Esophagus squamous epithelium (tissue), 5 donors: ENCODE results near the gene VPREB3. TPM values are rescaled to one million over a fixed set of nuclear protein-coding genes. Genes with fewer than 3 reads are reported as not detected.

Experiments
- DNase-seq: peaks from one replicate; lab custom pipeline; 2025; lab: John Stamatoyannopoulos, UW
- H3K27ac ChIP-seq, 4 donors: fragments of 200-600 bp; sonication (generic); one replicate each; pipeline ENCODE4 v1.5.1; 2016 to 2019; ENCODE audit warnings: mild to moderate bottlenecking in 1 of 4
- H3K27me3 ChIP-seq, 4 donors: fragments of 200-600 bp; sonication (generic); 1 replicate in 3 of 4; 2 replicates in 1 of 4; pipeline versions ENCODE4 v1.5.1 to v1.6.0; 2017 to 2021; ENCODE audit warnings: antibody characterized with exemption in 1 of 4
- H3K36me3 ChIP-seq, 3 donors: fragments of 200-600 bp; sonication (generic); one replicate each; pipeline ENCODE4 v1.5.1; 2016 to 2019
- H3K4me1 ChIP-seq, 3 donors: fragments of 200-600 bp; sonication (generic); one replicate each; pipeline ENCODE4 v1.5.1; 2017 to 2019
- H3K4me3 ChIP-seq, 4 donors: fragments of 200-600 bp; sonication (generic); 1 replicate in 3 of 4; 2 replicates in 1 of 4; pipeline ENCODE4 v1.5.1; 2016 to 2019; ENCODE audit warnings: mild to moderate bottlenecking in 2 of 4, moderate library complexity in 1 of 4
- H3K9me3 ChIP-seq, 3 donors: fragments of 200-600 bp; sonication (generic); one replicate each; pipeline ENCODE4 v1.5.1; 2016 to 2019
- CTCF ChIP-seq, 6 experiments: fragments of 450-650 bp in 4 of 6; fragments of 200-600 bp in 2 of 6; sonication (generic) in 2 of 6; IDR thresholded peaks; one replicate each; pipeline ENCODE4 v1.5.1; 2016 to 2019; ENCODE audit warnings: antibody characterized with exemption in 6 of 6, mild to moderate bottlenecking in 4 of 6, moderate library complexity in 4 of 6
- POLR2A ChIP-seq, 4 donors: fragments of 450-650 bp; IDR thresholded peaks; one replicate each; pipeline ENCODE4 v1.6.1; 2017; ENCODE audit warnings: antibody characterized with exemption in 4 of 4, mild to moderate bottlenecking in 4 of 4, moderate library complexity in 3 of 4
- WGBS, 2 donors: methylation state at CpG; one replicate each; pipeline ENCODE4 v1.1.5; 2018; 5-methylcytosine and 5-hydroxymethylcytosine counted together
- intact Hi-C: fragments of 100-400 bp; cut with DNase I; formaldehyde crosslinking; loops from one replicate; pipeline ENCODE4 v1.15.0; 2022
- total RNA-seq, 4 donors: library from RNA; depleted of rRNA; stranded (reverse); fragments of >200 nt; gene quantifications; one replicate each; pipeline ENCODE4 v1.1.0, GENCODE V29; 2016
- donor health status: DM: yes; HTN: yes; CAD: no.

The VPREB3 gene
- total RNA-seq, 4 donors from 2014 or later = not detected

GRCh38 chr22:23779083-23779482, 24.9 kb upstream of the VPREB3 start:
- TF ChIP-seq POLR2A (IDR thresholded peaks at IDR 0.05) (no peak), CTCF (IDR thresholded peaks at IDR 0.05) (no peak)
- intact Hi-C loops = no loop called here
- Histone ChIP-seq H3K36me3 (no peaks in the 10 kb centered on the region), H3K27me3 (no peaks in the 10 kb centered on the region), H3K9me3 (no peaks in the 10 kb centered on the region), H3K4me3 (no peak overlapping the region), H3K4me1 (peaks cover 6 to 38% (median 24%) of the 10 kb centered on the region in 3 donors), H3K27ac (no peak overlapping the region)
- no peak for DNase-seq
- 67 to 82% methylated on average over 2 to 3 of the region's 16 CpGs for WGBS, 2 donors

DNA sequence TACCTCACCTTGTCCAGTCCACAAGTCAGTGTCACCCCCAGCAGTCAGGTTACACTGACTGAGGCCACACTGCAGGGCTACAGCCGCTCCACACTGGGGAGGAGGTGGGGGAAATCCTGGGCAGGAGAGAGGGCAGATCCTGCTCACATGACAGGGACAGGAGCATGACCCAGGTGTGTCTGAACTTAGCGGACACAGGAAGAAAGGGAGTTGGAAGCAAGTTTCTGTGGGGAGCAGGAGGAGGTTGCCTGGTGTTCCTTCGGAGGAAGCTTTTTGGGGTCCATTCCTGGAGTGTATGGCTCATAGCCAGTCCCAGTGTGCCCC, 24.3 kb upstream of the VPREB3 start:
- WGBS, 2 donors = 60 to 100% methylated on average over 1 of the region's 3 CpGs
- TF ChIP-seq POLR2A (IDR thresholded peaks at IDR 0.05) = no peak
- no peak for TF ChIP-seq CTCF (IDR thresholded peaks at IDR 0.05)
- Histone ChIP-seq H3K27ac (no peak overlapping the region), H3K36me3 (no peaks in the 10 kb centered on the region), H3K9me3 (no peaks in the 10 kb centered on the region), H3K4me3 (no peak overlapping the region), H3K4me1 (peaks cover 8 to 43% (median 29%) of the 10 kb centered on the region in 3 donors), H3K27me3 (no peaks in the 10 kb centered on the region)
- no peak for DNase-seq
- intact Hi-C loops = no loop called here

DNA sequence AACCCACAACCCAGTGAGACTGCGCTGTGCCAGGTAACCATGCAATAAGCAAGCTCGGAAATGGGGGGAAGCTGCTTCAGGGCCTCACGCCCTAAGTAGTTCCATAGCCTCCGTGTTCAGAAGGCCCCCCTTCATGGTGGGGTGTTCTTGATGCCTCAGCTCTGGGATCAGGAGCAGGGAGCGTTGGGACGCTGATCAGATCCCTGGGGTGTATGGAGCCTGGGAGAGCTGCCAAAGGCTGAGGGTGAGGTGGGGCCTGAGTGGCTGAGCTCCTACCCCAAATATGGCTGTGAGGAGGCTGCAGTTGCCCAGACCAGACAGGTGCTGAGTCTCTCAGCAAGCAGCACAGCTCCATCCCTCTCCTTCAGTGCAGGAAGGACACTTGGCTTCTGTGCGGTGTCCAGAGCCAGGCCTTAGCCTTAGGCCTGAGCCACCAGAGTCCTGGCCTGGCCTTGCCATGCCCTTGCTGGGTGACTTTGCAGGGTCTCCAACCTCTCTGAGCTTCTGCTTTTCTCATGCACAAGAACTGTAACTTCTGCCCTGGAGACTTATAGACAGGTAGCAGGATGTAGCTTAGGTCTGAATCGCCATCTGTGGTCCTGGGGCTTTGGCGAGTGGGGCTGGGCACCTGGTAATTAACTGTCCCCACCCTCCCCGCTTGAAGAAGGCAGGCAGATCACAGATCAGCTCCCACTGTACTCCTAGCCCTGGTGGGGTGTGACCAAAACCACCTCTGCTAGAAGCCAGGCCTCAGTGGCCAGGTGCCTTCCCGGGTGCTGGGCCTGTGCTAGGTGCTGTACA, 23.8 kb upstream of the VPREB3 start:
- H3K9me3 ChIP-seq = no peaks in the 10 kb centered on the region
- 72 to 79% methylated on average over 2 to 5 of the region's 11 CpGs for WGBS, 2 donors
- intact Hi-C loops = no loop called here
- no peaks in the 10 kb centered on the region for H3K36me3 ChIP-seq
- no peak for DNase-seq
- no peaks in the 10 kb centered on the region for H3K27me3 ChIP-seq
- H3K4me1 ChIP-seq = peaks cover 13 to 49% (median 34%) of the 10 kb centered on the region in 3 donors
- H3K4me3 ChIP-seq = no peak overlapping the region
- TF ChIP-seq POLR2A (IDR thresholded peaks at IDR 0.05) = no peak
- TF ChIP-seq CTCF (IDR thresholded peaks at IDR 0.05) = no peak
- H3K27ac ChIP-seq = peak overlapping the region in 1 of 4 donors; percentile 61

GRCh38 chr22:23775779-23776375, 21.7 kb upstream of the VPREB3 start:
- Histone ChIP-seq H3K4me1 (peaks cover 9 to 49% (median 32%) of the 10 kb centered on the region in 3 donors), H3K36me3 (no peaks in the 10 kb centered on the region), H3K4me3 (no peak overlapping the region), H3K27me3 (no peaks in the 10 kb centered on the region), H3K27ac (no peak overlapping the region), H3K9me3 (no peaks in the 10 kb centered on the region)
- TF ChIP-seq POLR2A (IDR thresholded peaks at IDR 0.05) = no peak
- TF ChIP-seq CTCF (IDR thresholded peaks at IDR 0.05) = no peak
- no peak for DNase-seq
- WGBS, 2 donors = 64 to 67% methylated on average over 3 of the region's 3 CpGs
- intact Hi-C loops = no loop called here

GRCh38 chr22:23774922-23775436, 20.8 kb upstream of the VPREB3 start:
- Histone ChIP-seq H3K4me1 (peaks cover 9 to 54% (median 33%) of the 10 kb centered on the region in 3 donors), H3K9me3 (no peaks in the 10 kb centered on the region), H3K36me3 (no peaks in the 10 kb centered on the region), H3K27ac (no peak overlapping the region), H3K4me3 (no peak overlapping the region), H3K27me3 (no peaks in the 10 kb centered on the region)
- no peak for DNase-seq
- WGBS, 2 donors = 33 to 58% methylated on average over 1 to 2 of the region's 2 CpGs
- intact Hi-C loops = no loop called here
- TF ChIP-seq POLR2A (IDR thresholded peaks at IDR 0.05) (no peak), CTCF (IDR thresholded peaks at IDR 0.05) (no peak)
